ENCODE measurements around the gene STMND1.

The STMND1 gene

GRCh38 chr6:17157617-17158016 is 55.8 kb downstream of the STMND1 start:
- no peak for DNase-seq (ENCODE audit: low read depth in 4 of 4, low spot score in 1 of 4)

GRCh38 chr6:17159240-17159639 is 57.4 kb downstream of the STMND1 start:
- DNase-seq (ENCODE audit: low read depth in 4 of 4, low spot score in 1 of 4) = no peak

DNA sequence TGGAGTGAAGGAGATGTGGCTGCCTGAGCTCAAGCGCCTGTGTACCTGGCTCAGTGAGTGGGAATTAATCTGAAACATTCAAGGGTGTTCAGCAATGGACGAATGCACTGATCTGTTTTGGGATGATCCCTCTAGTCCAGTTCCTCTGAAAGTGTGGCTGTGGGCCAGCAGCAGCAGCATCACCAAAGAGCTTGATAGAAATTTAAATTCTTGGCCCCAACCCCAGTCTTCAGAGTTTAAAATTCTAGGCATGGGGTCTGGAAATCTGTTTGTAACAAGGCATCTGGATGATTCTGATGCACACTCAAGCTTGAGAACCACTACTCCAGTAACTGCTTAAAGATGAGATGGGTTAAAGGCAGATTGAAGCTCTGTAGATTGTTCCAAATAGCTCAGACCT is 59.2 kb downstream of the STMND1 start:
- no peak for DNase-seq (ENCODE audit: low read depth in 4 of 4, low spot score in 1 of 4)

- DNase-seq (ENCODE audit: low read depth in 4 of 4, low spot score in 1 of 4) = no peak
Measured at GRCh38 chr6:17165383-17165782, 63.5 kb downstream of the STMND1 start.

DNA sequence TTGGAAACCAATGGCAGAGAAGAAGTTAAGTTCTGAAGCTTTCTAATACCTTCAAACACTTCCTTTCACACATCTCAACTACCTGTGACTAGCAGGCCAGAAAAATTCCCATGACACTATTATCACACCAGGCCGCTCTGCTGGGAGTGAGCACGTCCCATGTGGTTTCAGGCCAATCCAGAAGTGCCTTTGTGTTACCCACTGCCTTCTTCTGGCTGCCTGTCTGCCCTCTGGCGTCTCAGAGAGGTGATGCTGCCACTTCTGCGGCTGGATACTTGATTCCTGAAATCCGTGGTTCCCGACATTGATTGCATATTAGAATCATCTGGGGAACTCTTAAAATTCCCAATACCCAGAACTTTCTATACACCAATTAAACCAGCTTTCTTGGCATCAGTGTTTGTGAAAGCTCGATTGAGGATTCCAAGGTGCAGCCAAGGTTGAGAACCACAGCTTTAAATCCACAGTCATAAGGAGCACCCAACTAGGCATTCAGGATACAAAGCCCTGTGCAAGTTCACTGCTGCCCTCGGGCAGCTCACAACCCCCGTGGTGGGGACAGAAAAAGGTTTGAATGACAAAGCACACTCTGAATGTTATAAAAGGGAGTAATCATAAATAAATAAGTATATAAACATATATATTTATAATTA is 65.6 kb downstream of the STMND1 start:
- no peak for DNase-seq (ENCODE audit: low read depth in 4 of 4, low spot score in 1 of 4)

GRCh38 chr6:17169291-17169690 is 67.4 kb downstream of the STMND1 start:
- no peak for DNase-seq (ENCODE audit: low read depth in 4 of 4, low spot score in 1 of 4)

DNA sequence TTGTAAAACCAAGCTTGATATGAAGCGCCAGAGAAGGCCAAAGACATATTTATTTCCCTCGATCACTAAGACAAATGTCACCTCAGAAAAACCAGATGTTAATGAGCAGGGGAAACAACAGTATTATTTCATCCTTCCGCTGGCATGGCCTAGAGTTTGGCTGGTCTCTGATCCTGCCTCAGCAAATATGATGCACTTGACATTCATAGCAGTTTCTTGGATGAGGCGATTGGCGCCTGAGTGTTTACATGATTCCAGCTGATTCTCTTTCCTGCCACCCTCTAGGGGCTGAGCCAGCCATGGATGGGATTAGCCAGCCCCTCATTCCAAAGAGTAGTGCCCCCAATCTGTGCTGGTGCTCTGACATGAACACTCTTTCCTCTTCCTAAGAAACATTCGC is 67.9 kb downstream of the STMND1 start:
- no peak for DNase-seq (ENCODE audit: low read depth in 4 of 4, low spot score in 1 of 4)

DNA sequence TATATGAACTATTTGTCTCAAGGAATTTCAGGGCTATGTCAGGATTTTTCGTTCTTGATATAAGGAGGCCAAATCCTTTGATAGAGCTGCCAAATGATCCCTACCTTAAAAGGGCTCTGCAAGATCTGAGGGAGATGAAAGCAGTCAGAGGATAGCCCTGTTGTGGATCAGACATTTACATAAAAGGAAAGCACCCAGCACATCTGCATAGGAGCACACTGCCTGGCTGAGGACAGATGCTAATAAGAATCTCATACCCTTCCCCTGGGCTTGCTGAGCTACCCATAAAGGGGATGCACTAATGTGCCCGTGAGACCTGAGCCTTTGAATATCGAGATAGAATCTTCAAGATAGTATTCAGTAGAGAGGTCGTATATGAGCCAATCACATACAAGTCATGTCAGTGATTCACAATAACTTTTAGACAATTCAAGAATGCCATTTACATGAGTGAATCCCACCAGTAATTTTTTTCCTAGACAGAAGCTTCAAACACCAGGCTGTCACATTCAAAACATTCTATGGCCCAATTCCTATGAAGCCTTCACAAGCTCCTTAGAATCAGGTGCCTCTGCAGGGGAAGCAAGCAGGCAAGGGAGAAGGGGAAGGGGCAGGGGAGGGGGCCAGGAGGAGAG is 71.1 kb downstream of the STMND1 start:
- no peak for DNase-seq (ENCODE audit: low read depth in 4 of 4, low spot score in 1 of 4)

DNA sequence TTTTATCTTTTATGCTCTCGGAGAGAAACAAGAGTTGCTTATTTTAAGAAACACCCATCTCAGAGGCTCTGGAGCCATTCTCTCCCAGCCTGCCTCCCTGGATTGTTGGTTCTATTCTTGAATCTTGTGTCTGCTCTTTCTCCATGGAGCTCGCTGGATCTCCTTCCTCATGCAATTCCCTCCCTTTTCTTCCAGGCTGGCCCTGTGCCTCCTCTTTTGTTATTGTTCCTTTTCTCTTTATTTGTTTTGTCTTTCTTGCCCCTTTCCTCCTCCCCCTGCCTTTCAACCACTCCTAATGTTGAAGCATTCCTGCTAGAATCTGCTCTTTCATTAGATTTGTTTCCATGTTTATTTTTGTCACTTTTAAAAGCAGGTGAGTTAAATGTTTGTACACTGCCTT is 76.5 kb downstream of the STMND1 start:
- DNase-seq (ENCODE audit: low read depth in 4 of 4, low spot score in 1 of 4) = no peak

GRCh38 chr6:17178754-17179529 is 77.1 kb downstream of the STMND1 start:
- DNase-seq (ENCODE audit: low read depth in 4 of 4, low spot score in 1 of 4) = no peak

DNA sequence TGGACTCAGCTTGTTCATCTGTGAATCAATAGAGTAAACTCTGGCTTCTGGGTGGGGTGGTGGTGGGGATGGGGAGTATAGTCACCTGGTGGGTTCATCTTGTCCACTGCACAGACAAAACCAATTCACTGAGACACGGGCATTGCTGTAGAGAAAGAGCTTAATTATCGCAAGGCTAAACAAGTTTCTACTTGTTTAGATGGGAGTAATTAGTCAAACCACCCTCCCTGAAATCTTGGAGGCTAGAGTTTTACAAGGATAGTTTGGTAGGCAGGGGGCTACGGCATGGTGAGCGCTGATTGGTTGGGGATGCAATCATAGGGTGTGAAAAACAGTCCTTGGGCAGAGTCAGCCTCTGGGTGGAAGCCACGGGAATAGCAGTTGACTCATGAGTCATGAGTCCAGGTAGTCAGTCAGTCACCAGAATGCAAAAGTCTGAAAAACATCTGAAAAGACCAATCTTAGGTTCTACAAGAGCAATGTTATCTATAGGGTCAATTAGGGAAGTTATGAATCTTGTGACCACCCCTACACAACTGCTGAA is 77.8 kb downstream of the STMND1 start:
- DNase-seq (ENCODE audit: low read depth in 4 of 4, low spot score in 1 of 4) = no peak

Data from stimulated activated CD4-positive, alpha-beta T cell treated with anti-CD3 and anti-CD28 coated beads, Interleukin-1b, Interleukin-23, amount 100 ng/mL, for 24 hours (primary cell).